ENCODE data around the gene FRAS1.

The FRAS1 gene

DNA sequence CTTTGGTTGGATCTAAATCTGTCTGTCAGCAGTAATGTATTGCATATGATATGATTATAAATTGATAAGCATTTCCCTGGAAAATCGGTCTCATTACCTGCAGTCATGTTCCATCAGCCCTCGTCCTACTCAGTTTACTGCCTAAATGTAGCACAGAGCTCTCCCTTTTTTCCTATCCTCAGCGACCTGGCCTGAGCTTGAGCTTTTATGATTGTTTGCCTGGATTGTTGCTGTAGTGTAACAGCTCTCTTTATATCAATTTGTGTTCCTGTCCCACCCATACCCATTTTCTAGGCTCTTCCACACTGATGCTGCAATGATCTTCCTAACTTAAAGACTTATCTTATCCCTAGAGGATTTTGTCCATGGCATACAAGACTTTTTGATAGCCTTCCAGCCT lies 95.7 kb downstream of the FRAS1 start:
- peaks cover 4% of the 10 kb centered on the region for H3K9me3 Mint-ChIP-seq
- DNase-seq = no peak
- TF ChIP-seq, protein P1, sequence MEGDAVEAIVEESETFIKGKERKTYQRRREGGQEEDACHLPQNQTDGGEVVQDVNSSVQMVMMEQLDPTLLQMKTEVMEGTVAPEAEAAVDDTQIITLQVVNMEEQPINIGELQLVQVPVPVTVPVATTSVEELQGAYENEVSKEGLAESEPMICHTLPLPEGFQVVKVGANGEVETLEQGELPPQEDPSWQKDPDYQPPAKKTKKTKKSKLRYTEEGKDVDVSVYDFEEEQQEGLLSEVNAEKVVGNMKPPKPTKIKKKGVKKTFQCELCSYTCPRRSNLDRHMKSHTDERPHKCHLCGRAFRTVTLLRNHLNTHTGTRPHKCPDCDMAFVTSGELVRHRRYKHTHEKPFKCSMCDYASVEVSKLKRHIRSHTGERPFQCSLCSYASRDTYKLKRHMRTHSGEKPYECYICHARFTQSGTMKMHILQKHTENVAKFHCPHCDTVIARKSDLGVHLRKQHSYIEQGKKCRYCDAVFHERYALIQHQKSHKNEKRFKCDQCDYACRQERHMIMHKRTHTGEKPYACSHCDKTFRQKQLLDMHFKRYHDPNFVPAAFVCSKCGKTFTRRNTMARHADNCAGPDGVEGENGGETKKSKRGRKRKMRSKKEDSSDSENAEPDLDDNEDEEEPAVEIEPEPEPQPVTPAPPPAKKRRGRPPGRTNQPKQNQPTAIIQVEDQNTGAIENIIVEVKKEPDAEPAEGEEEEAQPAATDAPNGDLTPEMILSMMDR (IDR thresholded peaks at IDR 0.05) = no peak
- peaks cover 51% of the 10 kb centered on the region for H3K4me1 Mint-ChIP-seq
- H3K36me3 Mint-ChIP-seq (ENCODE audit: low read depth) = no peaks in the 10 kb centered on the region
- peaks cover 2% of the 10 kb centered on the region for H3K27me3 Mint-ChIP-seq (ENCODE audit: low read depth, poor library complexity)
- H3K27ac Mint-ChIP-seq = no peak overlapping the region
- no peak overlapping the region for H3K4me3 Mint-ChIP-seq

DNA sequence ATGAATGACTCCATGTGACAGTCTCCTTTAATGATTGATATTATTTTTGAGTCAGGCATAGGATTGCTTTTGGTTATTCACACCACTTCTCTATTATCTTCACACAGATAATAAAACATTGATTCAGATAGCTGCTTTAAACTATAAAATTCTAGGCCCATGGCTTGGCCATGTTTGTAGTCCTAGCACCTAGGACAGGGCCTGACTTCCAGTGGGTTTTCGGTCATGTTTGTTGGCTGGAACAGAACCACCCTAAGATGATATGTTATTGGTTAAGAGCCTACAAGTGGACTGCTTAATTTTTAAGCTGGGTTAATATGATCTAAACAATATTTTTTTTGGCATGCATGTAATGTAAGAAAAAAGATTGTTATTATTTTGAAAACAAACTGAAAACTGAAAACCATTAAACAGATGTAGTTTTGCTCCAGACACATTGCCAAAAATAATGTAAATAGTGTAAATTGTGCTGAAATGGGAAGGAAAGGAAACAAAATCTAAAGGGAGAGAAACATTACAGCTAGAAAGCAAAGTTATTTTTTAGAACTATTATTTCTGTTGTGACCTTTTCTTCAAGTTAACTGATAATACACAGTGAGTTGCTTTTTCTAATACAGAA lies 98.0 kb downstream of the FRAS1 start:
- peaks cover 5% of the 10 kb centered on the region for H3K36me3 Mint-ChIP-seq (ENCODE audit: low read depth)
- H3K27ac Mint-ChIP-seq = no peak overlapping the region
- no peak for DNase-seq
- TF ChIP-seq, protein P1 (IDR thresholded peaks at IDR 0.05) = no peak
- peaks cover 2% of the 10 kb centered on the region for H3K27me3 Mint-ChIP-seq (ENCODE audit: low read depth, poor library complexity)
- H3K4me3 Mint-ChIP-seq = no peak overlapping the region
- H3K4me1 Mint-ChIP-seq = peaks cover 39% of the 10 kb centered on the region
- peaks cover 10% of the 10 kb centered on the region for H3K9me3 Mint-ChIP-seq

DNA sequence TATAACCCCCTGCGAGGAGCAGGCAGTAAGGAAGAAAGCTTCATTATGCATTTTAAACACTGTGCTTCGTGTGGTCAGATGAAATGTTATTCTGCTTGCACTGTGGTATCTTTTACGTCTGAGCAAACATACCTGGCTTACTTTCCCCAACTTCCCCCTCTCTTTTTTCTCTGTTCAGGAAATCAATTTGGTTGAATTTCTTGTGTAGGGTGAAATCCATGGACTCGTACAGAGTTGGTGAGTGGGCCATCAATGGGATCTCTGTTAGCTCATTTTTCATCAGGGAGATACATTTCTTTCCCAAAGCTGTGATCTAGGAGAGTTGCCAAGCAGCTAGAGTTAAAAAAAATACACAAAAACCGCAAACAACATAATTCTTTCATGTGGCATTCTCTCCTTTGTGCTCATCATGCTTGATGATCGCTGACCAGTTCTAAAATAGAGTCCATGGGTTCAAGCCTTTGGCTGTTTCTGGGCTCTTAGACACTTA lies 98.5 kb downstream of the FRAS1 start:
- H3K27ac Mint-ChIP-seq = no peak overlapping the region
- no peak overlapping the region for H3K4me3 Mint-ChIP-seq
- peaks cover 5% of the 10 kb centered on the region for H3K36me3 Mint-ChIP-seq (ENCODE audit: low read depth)
- DNase-seq = no peak
- H3K9me3 Mint-ChIP-seq = peaks cover 10% of the 10 kb centered on the region
- H3K4me1 Mint-ChIP-seq = peaks cover 36% of the 10 kb centered on the region
- peaks cover 2% of the 10 kb centered on the region for H3K27me3 Mint-ChIP-seq (ENCODE audit: low read depth, poor library complexity)
- TF ChIP-seq, protein P1 (IDR thresholded peaks at IDR 0.05) = no peak

DNA sequence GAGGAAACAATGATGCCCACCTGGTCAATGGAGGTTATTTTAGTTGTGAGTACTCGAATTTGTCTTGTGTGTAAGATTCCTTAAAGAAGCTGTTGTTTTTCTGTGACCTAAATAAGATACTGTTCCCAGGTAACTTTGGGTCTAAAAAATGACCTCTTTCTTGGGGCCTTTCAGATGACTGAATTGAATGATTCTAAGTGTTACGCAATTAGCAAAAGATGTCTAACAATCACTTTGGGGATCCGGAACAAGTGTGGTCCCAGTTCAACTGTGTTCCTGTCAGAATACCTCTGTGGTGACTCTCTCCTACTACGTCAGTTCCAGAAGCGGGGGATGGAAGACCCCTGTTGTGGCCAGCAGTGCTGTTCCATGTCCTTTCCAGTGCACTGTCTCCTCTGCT lies 99.4 kb downstream of the FRAS1 start:
- H3K4me1 Mint-ChIP-seq = peaks cover 30% of the 10 kb centered on the region
- no peak for DNase-seq
- peaks cover 2% of the 10 kb centered on the region for H3K27me3 Mint-ChIP-seq (ENCODE audit: low read depth, poor library complexity)
- H3K36me3 Mint-ChIP-seq (ENCODE audit: low read depth) = peaks cover 5% of the 10 kb centered on the region
- TF ChIP-seq, protein P1 (IDR thresholded peaks at IDR 0.05) = no peak
- peaks cover 10% of the 10 kb centered on the region for H3K9me3 Mint-ChIP-seq
- H3K4me3 Mint-ChIP-seq = no peak overlapping the region
- H3K27ac Mint-ChIP-seq = no peak overlapping the region

DNA sequence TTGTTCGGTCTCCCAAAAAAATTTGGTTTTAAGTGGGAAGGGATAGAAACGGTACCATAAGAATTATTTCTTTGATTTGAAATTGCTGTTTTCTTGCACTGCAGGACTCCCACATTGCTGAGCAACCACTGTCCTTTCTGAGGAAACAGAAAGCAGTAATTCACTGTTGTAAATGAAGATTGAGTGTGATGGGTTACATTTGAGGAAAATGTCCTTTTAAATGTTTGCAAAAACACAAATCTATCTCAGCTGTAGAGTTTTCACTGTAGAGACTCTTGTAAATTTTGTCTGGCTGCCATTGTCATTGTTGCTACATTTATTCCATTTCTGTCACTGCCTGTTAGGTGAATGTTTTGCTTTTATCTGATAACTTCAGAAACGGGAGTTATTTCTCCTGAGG lies 105.2 kb downstream of the FRAS1 start:
- Mint-ChIP-seq H3K4me1 (peaks cover 35% of the 10 kb centered on the region), H3K27ac (peak overlapping the region; percentile 86), H3K4me3 (peak overlapping the region; percentile 6), H3K36me3 (ENCODE audit: low read depth) (peaks cover 5% of the 10 kb centered on the region), H3K9me3 (peaks cover 10% of the 10 kb centered on the region), H3K27me3 (ENCODE audit: low read depth, poor library complexity) (no peaks in the 10 kb centered on the region)
- no peak for DNase-seq
- TF ChIP-seq, protein P1 (IDR thresholded peaks at IDR 0.05) = no peak

DNA sequence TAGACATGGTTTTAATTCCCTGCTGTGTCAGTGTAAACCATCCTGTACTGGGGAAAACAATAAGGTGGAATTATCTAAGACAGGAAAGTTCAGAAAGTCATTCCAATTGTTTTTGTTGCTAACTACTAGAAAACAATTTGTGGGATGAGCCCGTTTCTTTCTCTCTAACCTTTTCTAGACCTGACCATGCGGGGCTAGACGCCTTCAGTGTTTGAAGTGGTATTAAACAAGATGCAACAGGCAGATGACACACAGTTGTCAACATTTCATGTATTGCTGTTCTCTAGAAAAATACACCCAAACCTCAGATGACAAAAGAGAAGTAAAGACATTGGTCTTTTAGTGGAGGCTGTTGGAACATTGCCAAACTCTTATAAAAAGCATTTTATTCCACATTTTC lies 105.7 kb downstream of the FRAS1 start:
- H3K27ac Mint-ChIP-seq = peak overlapping the region; percentile 86
- H3K4me1 Mint-ChIP-seq = peaks cover 35% of the 10 kb centered on the region
- H3K36me3 Mint-ChIP-seq (ENCODE audit: low read depth) = peaks cover 5% of the 10 kb centered on the region
- H3K4me3 Mint-ChIP-seq = no peak overlapping the region
- TF ChIP-seq, protein P1 (IDR thresholded peaks at IDR 0.05) = no peak
- no peaks in the 10 kb centered on the region for H3K27me3 Mint-ChIP-seq (ENCODE audit: low read depth, poor library complexity)
- no peak for DNase-seq
- H3K9me3 Mint-ChIP-seq = peaks cover 5% of the 10 kb centered on the region
